ENCODE measurements around the gene PREX1. TPM values are rescaled to one million over a fixed set of nuclear protein-coding genes. Genes with fewer than 3 reads are reported as not detected.

PREX1 gene
- total and polyA plus RNA-seq, 9 donors = 3.8 to 13.6 (median 6.7) TPM

DNA sequence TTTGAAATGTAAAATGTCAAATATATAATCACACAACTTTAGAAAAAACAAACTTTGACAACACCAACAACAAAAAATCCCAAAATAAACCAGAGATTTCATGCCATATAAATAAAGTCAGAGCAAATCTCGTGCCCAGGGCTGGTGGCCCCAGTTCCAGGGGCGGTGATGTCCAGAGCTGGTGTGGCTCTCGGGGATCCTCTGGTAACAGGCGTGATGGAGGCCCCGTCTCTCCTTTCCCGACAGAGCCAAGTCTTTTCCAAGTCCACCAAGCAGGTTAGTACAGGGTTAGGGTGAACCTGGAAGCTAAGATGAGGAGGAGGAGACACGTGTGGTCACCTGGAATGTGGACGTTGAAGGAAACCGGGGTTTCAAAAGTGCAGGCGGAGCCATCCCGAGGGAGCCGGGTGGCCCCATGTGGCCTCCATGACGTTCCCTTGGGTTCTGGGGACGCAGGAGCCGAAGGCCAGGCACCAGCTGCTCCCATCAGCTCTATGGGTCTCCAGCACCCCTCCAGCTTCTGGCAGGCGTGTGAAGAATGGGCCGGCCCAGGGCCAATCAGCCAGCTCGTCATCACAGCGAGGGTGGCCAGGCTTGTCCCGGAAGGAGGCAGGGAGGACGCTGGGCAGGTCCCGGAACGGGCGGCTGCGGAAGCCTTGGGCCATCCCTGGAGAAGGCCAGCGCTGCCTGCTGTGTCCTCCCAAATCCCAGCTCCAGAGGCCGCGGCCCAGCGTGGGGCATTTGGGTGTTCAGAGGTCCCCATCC is 202.5 kb downstream of the PREX1 start:
- no peak for DNase-seq
- intact Hi-C loops (cut with DNase I) = loop anchor here in 2 of 4 donors (10.0 kb wide), 1 partner anchor 431 kb away; no protein-coding TSS in a partner anchor

DNA sequence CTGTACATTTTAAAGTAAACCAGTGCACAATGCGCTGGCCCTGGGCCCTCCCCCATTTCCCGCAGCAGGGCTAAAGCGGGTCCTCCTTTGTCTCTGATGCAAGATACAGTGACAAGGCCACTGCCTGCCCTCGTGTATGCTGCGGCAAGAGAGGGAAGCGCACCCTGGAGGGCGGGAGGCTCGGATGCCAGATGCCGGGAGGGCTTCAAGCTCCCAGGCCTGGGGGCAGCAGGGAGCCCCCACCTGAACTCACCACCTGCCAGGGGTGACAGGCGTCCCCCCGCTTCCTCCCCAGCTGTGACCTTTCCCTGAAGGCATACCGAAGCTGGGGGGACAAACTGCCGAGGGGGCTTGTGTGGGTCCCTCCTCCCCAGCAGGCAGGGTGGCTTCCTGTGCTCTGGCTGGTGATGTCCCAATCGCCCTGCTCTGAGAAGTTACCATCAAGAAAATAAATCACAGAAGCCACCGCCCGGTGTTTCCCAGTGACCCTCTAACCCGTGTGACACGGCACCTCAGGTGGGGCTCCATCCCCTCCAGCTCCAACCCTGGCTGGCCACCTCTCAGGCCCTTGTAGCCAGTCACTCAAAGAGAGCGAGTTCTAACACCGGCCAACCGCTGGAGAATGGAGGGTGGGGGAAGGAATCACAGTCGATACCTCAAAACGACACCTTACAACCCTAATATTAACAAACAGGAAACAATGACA is 203.3 kb downstream of the PREX1 start:
- no peaks in the 10 kb centered on the region for H3K36me3 ChIP-seq
- TF ChIP-seq POLR2A (IDR thresholded peaks at IDR 0.05) = no peak
- TF ChIP-seq, protein P1, sequence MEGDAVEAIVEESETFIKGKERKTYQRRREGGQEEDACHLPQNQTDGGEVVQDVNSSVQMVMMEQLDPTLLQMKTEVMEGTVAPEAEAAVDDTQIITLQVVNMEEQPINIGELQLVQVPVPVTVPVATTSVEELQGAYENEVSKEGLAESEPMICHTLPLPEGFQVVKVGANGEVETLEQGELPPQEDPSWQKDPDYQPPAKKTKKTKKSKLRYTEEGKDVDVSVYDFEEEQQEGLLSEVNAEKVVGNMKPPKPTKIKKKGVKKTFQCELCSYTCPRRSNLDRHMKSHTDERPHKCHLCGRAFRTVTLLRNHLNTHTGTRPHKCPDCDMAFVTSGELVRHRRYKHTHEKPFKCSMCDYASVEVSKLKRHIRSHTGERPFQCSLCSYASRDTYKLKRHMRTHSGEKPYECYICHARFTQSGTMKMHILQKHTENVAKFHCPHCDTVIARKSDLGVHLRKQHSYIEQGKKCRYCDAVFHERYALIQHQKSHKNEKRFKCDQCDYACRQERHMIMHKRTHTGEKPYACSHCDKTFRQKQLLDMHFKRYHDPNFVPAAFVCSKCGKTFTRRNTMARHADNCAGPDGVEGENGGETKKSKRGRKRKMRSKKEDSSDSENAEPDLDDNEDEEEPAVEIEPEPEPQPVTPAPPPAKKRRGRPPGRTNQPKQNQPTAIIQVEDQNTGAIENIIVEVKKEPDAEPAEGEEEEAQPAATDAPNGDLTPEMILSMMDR (IDR thresholded peaks at IDR 0.05) = no peak
- no peak overlapping the region for H3K27ac ChIP-seq
- intact Hi-C loops (cut with DNase I) = loop anchor here (5.0 to 10.0 kb wide), 3 partner anchors 430 to 962 kb away; partner anchors contain the start of gene SULF2 (in 2 of the 4)
- H3K27me3 ChIP-seq = no peaks in the 10 kb centered on the region
- no peak for DNase-seq
- WGBS, 3 donors = 83 to 92% (median 91%) methylated on average over 23 of the region's 23 CpGs
- no peak overlapping the region for H3K4me3 ChIP-seq
- H3K9me3 ChIP-seq = no peaks in the 10 kb centered on the region
- peaks cover 14% of the 10 kb centered on the region for H3K4me1 ChIP-seq (ENCODE audit: insufficient read depth)

More for the DNA sequence above, 202.5 kb downstream of the PREX1 start:
- Histone ChIP-seq H3K4me1 (ENCODE audit: insufficient read depth) (peaks cover 7% of the 10 kb centered on the region), H3K27ac (no peak overlapping the region), H3K9me3 (no peaks in the 10 kb centered on the region), H3K36me3 (no peaks in the 10 kb centered on the region), H3K27me3 (no peaks in the 10 kb centered on the region), H3K4me3 (no peak overlapping the region)
- 89 to 93% (median 90%) methylated on average over 28 to 29 of the region's 29 CpGs for whole genome bisulfite sequencing, 3 donors
- TF ChIP-seq POLR2A (IDR thresholded peaks at IDR 0.05) (no peak), EP300 (IDR thresholded peaks at IDR 0.05) (no peak)
- TF ChIP-seq, protein P1 (IDR thresholded peaks at IDR 0.05) = no peak

DNA sequence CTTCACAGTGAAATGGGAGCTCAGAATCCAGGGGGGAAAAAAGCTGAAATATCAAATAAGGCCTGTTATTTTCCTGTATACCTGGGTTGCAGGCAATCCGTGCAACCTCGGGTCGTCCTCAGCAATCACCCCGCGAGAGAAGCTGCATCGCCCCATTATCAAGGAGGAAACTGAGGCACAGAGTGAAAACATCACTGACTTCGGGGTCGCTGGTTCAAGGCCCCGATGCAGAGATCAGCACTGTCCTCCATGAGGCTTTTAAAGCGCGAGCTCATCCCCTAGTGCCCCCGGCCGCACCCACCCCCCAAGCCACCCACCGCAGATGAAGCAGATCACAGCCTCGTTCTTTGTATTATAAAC is 203.9 kb downstream of the PREX1 start:
- H3K27ac ChIP-seq = no peak overlapping the region
- DNase-seq = no peak
- TF ChIP-seq, protein P1 (IDR thresholded peaks at IDR 0.05) = no peak
- no peak for TF ChIP-seq EP300 (IDR thresholded peaks at IDR 0.05)
- no peak for TF ChIP-seq POLR2A (IDR thresholded peaks at IDR 0.05)
- no peaks in the 10 kb centered on the region for H3K27me3 ChIP-seq
- no peaks in the 10 kb centered on the region for H3K9me3 ChIP-seq
- H3K36me3 ChIP-seq = no peaks in the 10 kb centered on the region
- H3K4me3 ChIP-seq = no peak overlapping the region
- H3K4me1 ChIP-seq (ENCODE audit: insufficient read depth) = peaks cover 14% of the 10 kb centered on the region
- intact Hi-C loops (cut with DNase I) = loop anchor here (5.0 to 10.0 kb wide), 3 partner anchors 429 to 962 kb away; partner anchors contain the start of gene SULF2 (in 2 of the 4)
- WGBS, 3 donors = 94 to 97% (median 94%) methylated on average over 15 of the region's 15 CpGs

DNA sequence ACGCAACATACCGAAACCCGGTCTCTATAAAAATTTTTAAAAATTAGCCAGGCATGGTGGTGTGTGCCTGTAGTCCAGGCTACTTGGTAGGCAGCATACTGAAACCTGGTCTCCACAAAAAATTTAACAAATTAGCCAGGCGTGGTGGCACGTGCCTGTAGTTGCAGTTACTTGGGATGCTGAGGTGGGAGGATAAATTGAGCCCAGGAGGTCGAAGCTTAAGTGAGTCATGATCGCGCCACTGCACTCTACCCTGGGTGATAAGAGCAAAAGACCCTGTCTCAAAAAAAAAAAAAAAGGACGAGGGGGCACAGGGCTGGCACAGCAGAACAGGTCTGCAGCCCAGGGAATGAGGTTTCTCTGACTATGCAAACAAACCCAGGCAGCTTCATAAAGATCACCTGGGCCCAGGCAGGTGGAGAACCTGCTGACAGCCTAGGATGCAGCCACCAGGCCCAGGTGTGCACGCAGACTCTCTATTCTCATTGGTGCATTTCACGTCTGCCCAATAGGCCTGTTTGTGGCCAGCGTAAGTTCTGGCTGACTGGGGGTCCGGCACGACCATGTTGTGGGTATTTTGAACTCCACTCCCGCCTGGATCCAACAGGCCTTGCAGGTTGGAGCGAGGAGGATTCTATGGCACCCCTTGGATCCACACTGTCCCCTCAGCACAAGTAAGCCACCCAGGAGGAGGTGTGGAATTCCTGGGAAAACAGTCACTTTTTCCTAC is 204.5 kb downstream of the PREX1 start:
- WGBS, 3 donors = 93 to 97% (median 95%) methylated on average over 16 of the region's 16 CpGs
- intact Hi-C loops (cut with DNase I) = loop anchor here (5.0 to 10.0 kb wide), 3 partner anchors 429 to 961 kb away; partner anchors contain the start of gene SULF2 (in 2 of the 4)

More for the DNA sequence above, 204.5 kb downstream of the PREX1 start:
- TF ChIP-seq EP300 (IDR thresholded peaks at IDR 0.05) = no peak
- TF ChIP-seq POLR2A (IDR thresholded peaks at IDR 0.05) = no peak
- TF ChIP-seq, protein P1 (IDR thresholded peaks at IDR 0.05) = no peak
- Histone ChIP-seq H3K9me3 (no peaks in the 10 kb centered on the region), H3K4me1 (ENCODE audit: insufficient read depth) (peaks cover 14% of the 10 kb centered on the region), H3K36me3 (no peaks in the 10 kb centered on the region), H3K27me3 (no peaks in the 10 kb centered on the region), H3K4me3 (no peak overlapping the region), H3K27ac (peak overlapping the region in 1 of 2 donors; percentile 4)
- DNase-seq = no peak

Measured in ovary (tissue), 9 donors.